Effector memory CD8-positive, alpha-beta T cell (primary cell): Measurements from ENCODE around the gene TMEM134.

Source experiments
- ATAC-seq: fragments of 150-1000 bp; cut with Tn5 transposase; replicated peaks from 2 replicates; pipeline ENCODE4 v1.10.0; 2021; ENCODE audit warnings: mild to moderate bottlenecking, moderate library complexity
- DNase-seq, 3 experiments: peaks; one replicate each; pipeline ENCODE4 v3.0.0; 2021
- H3K27ac Mint-ChIP-seq, 2 donors: one replicate each; pipeline ENCODE4 v1.8.0; 2022; ENCODE audit warnings: mild to moderate bottlenecking in 2 of 2, mixed read lengths in 2 of 2, moderate library complexity in 2 of 2
- H3K27me3 Mint-ChIP-seq, 2 donors: one replicate each; pipeline ENCODE4 v1.8.0; 2022; ENCODE audit warnings: mixed read lengths in 2 of 2
- H3K36me3 Mint-ChIP-seq: one replicate; pipeline ENCODE4 v1.8.0; 2022; ENCODE audit warnings: mild to moderate bottlenecking, moderate library complexity, mixed read lengths; ENCODE audit not compliant: insufficient read depth
- H3K4me1 Mint-ChIP-seq, 2 donors: one replicate each; pipeline ENCODE4 v1.8.0; 2022; ENCODE audit warnings: low read depth in 2 of 2, mixed read lengths in 2 of 2
- H3K4me3 Mint-ChIP-seq, 2 donors: one replicate each; pipeline ENCODE4 v1.8.0; 2022; ENCODE audit warnings: mild to moderate bottlenecking in 2 of 2, mixed read lengths in 2 of 2, moderate library complexity in 2 of 2
- H3K9me3 Mint-ChIP-seq, 2 donors: one replicate each; pipeline ENCODE4 v1.8.0; 2022; ENCODE audit warnings: mixed read lengths in 2 of 2

Gene TMEM134

GRCh38 chr11:67504950-67505581 is 36.0 kb upstream of the TMEM134 start, which contains the start of gene PITPNM1:
PITPNM1 (minus strand) TSS chr11:67505363; CDS start chr11:67504180, 1,183 bp downstream.
- Mint-ChIP-seq H3K4me1 (peaks cover 47 to 54% of the 10 kb centered on the region in 2 donors), H3K27ac (peak within 1 kb of the TSS; percentile 98 to 99), H3K9me3 (no peaks in the 10 kb centered on the region), H3K27me3 (no peaks in the 10 kb centered on the region), H3K36me3 (peaks cover 77% of the 10 kb centered on the region), H3K4me3 (peak within 1 kb of the TSS; percentile 95 to 98)
- DNase-seq (peak; percentile 59 to 68 (median 66)), ATAC-seq (peak; percentile 11)

GRCh38 chr11:67504005-67504949 is 35.2 kb upstream of the TMEM134 start:
- Mint-ChIP-seq H3K27me3 (no peaks in the 10 kb centered on the region), H3K27ac (peak overlapping the region; percentile 98 to 99), H3K4me3 (peak overlapping the region; percentile 95 to 98), H3K36me3 (peaks cover 80% of the 10 kb centered on the region), H3K4me1 (peaks cover 46 to 55% of the 10 kb centered on the region in 2 donors), H3K9me3 (no peaks in the 10 kb centered on the region)
- peak; percentile 22 to 48 (median 40) for DNase-seq
- ATAC-seq, result no peak

- ATAC-seq, result no peak
- H3K27me3 Mint-ChIP-seq, result no peaks in the 10 kb centered on the region
- no peaks in the 10 kb centered on the region for H3K9me3 Mint-ChIP-seq
- peak overlapping the region; percentile 61 to 76 for H3K4me3 Mint-ChIP-seq
- H3K36me3 Mint-ChIP-seq, result peaks cover 78% of the 10 kb centered on the region
- no peak for DNase-seq
- peaks cover 38 to 48% of the 10 kb centered on the region in 2 donors for H3K4me1 Mint-ChIP-seq
- peak overlapping the region; percentile 62 to 79 for H3K27ac Mint-ChIP-seq
Observed at GRCh38 chr11:67503119-67504004, 34.3 kb upstream of the TMEM134 start.

- no peak for DNase-seq
- peak overlapping the region in 1 of 2 donors; percentile 79 for H3K27ac Mint-ChIP-seq
- H3K4me1 Mint-ChIP-seq, result peaks cover 38 to 44% of the 10 kb centered on the region in 2 donors
- no peaks in the 10 kb centered on the region for H3K9me3 Mint-ChIP-seq
- H3K36me3 Mint-ChIP-seq, result peaks cover 71% of the 10 kb centered on the region
- H3K4me3 Mint-ChIP-seq, result peak overlapping the region; percentile 61 to 76
- H3K27me3 Mint-ChIP-seq, result no peaks in the 10 kb centered on the region
- ATAC-seq, result no peak
Observed at GRCh38 chr11:67502328-67502979, 33.4 kb upstream of the TMEM134 start.

- Mint-ChIP-seq H3K4me1 (peaks cover 36 to 38% of the 10 kb centered on the region in 2 donors), H3K27me3 (no peaks in the 10 kb centered on the region), H3K9me3 (no peaks in the 10 kb centered on the region), H3K4me3 (no peak overlapping the region), H3K36me3 (peaks cover 69% of the 10 kb centered on the region), H3K27ac (peak overlapping the region in 1 of 2 donors; percentile 75)
- no peak for DNase-seq
- no peak for ATAC-seq
Observed at GRCh38 chr11:67501854-67502253, 32.8 kb upstream of the TMEM134 start.

- DNase-seq (no peak), ATAC-seq (no peak)
- Mint-ChIP-seq H3K4me3 (no peak overlapping the region), H3K36me3 (peaks cover 66% of the 10 kb centered on the region), H3K27ac (peak overlapping the region; percentile 75 to 82), H3K4me1 (peaks cover 31% of the 10 kb centered on the region in 2 donors), H3K9me3 (no peaks in the 10 kb centered on the region), H3K27me3 (no peaks in the 10 kb centered on the region)
Observed at GRCh38 chr11:67500831-67501715, 32.0 kb upstream of the TMEM134 start.

GRCh38 chr11:67500484-67500821 is 31.4 kb upstream of the TMEM134 start:
- H3K9me3 Mint-ChIP-seq, result no peaks in the 10 kb centered on the region
- H3K27ac Mint-ChIP-seq, result peak overlapping the region; percentile 75 to 82
- no peak overlapping the region for H3K4me3 Mint-ChIP-seq
- peaks cover 60% of the 10 kb centered on the region for H3K36me3 Mint-ChIP-seq
- no peak for DNase-seq
- H3K4me1 Mint-ChIP-seq, result peaks cover 25 to 26% of the 10 kb centered on the region in 2 donors
- no peaks in the 10 kb centered on the region for H3K27me3 Mint-ChIP-seq
- no peak for ATAC-seq

GRCh38 chr11:67499808-67500483 is 30.9 kb upstream of the TMEM134 start:
- Mint-ChIP-seq H3K9me3 (no peaks in the 10 kb centered on the region), H3K36me3 (peaks cover 58% of the 10 kb centered on the region), H3K4me3 (no peak overlapping the region), H3K4me1 (peaks cover 24% of the 10 kb centered on the region in 2 donors), H3K27ac (no peak overlapping the region), H3K27me3 (no peaks in the 10 kb centered on the region)
- ATAC-seq (no peak), DNase-seq (no peak)

- H3K36me3 Mint-ChIP-seq, result peaks cover 51% of the 10 kb centered on the region
- no peaks in the 10 kb centered on the region for H3K27me3 Mint-ChIP-seq
- H3K9me3 Mint-ChIP-seq, result no peaks in the 10 kb centered on the region
- H3K4me3 Mint-ChIP-seq, result no peak overlapping the region
- H3K27ac Mint-ChIP-seq, result no peak overlapping the region
- no peak for ATAC-seq
- peaks cover 21 to 24% of the 10 kb centered on the region in 2 donors for H3K4me1 Mint-ChIP-seq
- DNase-seq, result no peak
Observed at GRCh38 chr11:67498544-67498972, 29.5 kb upstream of the TMEM134 start.

GRCh38 chr11:67497656-67498291 is 28.7 kb upstream of the TMEM134 start:
- Mint-ChIP-seq H3K27ac (peak overlapping the region in 1 of 2 donors; percentile 12), H3K27me3 (no peaks in the 10 kb centered on the region), H3K9me3 (no peaks in the 10 kb centered on the region), H3K4me1 (peaks cover 14 to 17% of the 10 kb centered on the region in 2 donors), H3K36me3 (peaks cover 47% of the 10 kb centered on the region), H3K4me3 (no peak overlapping the region)
- ATAC-seq, result no peak
- DNase-seq, result no peak

- Mint-ChIP-seq H3K4me3 (no peak overlapping the region), H3K27ac (peak overlapping the region; percentile 38 to 72), H3K9me3 (no peaks in the 10 kb centered on the region), H3K27me3 (no peaks in the 10 kb centered on the region), H3K4me1 (peaks cover 9 to 13% of the 10 kb centered on the region in 2 donors), H3K36me3 (peaks cover 47% of the 10 kb centered on the region)
- DNase-seq, result no peak
- ATAC-seq, result no peak
Observed at GRCh38 chr11:67496113-67496512, 27.1 kb upstream of the TMEM134 start.
